Fibroblast of mammary gland (primary cell): ENCODE measurements around the gene NOL4L.

ENCODE experiments used
- DNase-seq: peaks from one replicate; pipeline ENCODE4 v3.0.0-alpha.2; 2010; ENCODE audit warnings: low read depth
- H3K4me3 ChIP-seq: 2 replicates; pipeline ENCODE4 v1.5.1; 2011; ENCODE audit warnings: low read depth, mild to moderate bottlenecking, low read length, moderate library complexity; ENCODE audit not compliant: control insufficient read depth
- TF ChIP-seq, protein P1 (sequence below): conservative IDR thresholded peaks from 2 replicates; pipeline ENCODE4 v1.5.1; 2011; ENCODE audit warnings: low read depth, low read length, inconsistent platforms; ENCODE audit not compliant: control insufficient read depth, insufficient read depth

Gene NOL4L

DNA sequence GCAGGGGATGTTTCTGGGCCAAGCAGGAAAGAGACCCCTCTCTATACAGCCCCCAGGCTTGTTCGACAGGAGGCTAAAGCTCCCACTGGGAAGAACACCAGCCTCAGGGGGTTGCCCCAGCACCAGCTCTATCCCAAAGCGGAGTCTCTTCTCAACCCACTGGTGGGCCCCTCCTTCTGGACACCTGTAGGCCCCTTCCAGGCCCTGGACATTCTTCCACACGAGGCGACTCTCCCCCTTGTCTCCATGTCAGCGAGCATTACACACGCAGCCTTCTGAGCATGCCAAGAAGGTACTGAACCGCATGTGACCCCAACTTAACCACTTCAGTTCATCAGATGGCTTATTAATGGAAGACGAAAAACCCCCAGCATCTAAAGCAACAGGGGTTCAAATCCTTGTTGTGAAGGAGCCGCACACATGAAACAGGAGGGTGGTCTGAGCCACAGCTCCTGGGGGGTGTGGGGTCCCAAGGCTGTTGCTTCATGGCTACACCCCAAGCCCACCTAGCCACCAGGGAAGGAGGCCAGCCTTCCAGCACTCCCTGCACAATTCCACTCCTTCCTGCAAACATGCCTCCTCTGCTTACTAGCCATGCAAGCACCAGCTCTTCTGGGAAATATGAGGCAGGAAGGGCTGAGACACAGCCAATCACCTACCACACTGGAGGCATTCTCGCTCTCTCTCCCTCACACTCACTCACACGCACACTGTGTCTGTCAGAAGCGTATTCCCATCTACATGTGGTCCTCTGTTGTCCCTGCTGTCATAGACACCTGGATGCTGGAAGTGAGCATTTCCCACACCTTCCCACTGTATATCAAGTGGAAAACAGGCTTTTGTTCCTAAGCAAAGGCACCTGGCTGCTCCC is 104.5 kb downstream of the NOL4L start:
- TF ChIP-seq, protein P1, sequence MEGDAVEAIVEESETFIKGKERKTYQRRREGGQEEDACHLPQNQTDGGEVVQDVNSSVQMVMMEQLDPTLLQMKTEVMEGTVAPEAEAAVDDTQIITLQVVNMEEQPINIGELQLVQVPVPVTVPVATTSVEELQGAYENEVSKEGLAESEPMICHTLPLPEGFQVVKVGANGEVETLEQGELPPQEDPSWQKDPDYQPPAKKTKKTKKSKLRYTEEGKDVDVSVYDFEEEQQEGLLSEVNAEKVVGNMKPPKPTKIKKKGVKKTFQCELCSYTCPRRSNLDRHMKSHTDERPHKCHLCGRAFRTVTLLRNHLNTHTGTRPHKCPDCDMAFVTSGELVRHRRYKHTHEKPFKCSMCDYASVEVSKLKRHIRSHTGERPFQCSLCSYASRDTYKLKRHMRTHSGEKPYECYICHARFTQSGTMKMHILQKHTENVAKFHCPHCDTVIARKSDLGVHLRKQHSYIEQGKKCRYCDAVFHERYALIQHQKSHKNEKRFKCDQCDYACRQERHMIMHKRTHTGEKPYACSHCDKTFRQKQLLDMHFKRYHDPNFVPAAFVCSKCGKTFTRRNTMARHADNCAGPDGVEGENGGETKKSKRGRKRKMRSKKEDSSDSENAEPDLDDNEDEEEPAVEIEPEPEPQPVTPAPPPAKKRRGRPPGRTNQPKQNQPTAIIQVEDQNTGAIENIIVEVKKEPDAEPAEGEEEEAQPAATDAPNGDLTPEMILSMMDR, result no peak
- DNase-seq, result no peak
- H3K4me3 ChIP-seq, result no peak overlapping the region

DNA sequence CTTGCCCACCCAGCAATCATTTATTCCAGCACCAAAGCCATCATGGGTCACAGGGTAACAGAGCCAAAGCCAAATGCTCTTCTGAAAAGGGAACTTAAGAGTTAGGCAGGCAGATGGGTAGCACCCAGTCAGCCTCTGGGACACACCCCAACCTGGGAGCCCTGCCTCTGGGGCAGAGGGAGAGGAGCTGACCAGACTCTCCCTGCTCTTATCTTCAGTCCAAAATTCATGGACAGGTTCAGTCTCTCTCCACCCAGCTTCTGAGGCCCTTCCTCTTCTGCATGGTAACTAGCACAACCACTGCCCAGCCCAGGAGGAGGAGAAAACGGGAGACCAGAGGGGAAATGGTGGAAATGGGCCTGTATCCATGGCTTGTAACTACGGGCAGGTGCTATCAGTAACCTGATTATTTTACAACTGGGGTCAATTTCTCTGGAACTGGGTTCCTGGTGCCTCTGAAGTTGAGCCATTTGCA is 105.4 kb downstream of the NOL4L start:
- TF ChIP-seq, protein P1, result no peak
- no peak overlapping the region for H3K4me3 ChIP-seq

GRCh38 chr20:32479012-32479411 is 106.1 kb downstream of the NOL4L start:
- H3K4me3 ChIP-seq, result no peak overlapping the region
- no peak for DNase-seq
- TF ChIP-seq, protein P1, result no peak

More for the DNA sequence above, 105.4 kb downstream of the NOL4L start:
- DNase-seq, result no peak

DNA sequence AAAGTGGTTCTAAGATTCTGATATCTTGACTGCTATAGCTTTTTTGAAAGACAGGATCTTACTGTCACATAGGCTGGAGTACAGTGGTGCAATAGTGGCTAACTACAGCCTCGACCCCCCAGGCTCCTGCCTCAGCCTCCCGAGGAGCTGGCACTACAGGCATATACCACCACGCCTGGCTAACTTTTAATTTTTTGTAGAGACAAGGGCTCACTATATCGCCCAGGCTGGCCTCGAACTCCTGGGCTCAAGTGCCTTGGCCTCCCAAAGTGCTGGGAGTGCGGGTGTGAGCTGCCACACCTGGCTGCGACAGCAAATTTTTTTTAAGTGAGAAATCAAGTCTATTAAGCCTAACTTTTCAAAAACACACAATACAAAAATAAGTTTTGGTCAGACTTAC is 106.6 kb downstream of the NOL4L start:
- H3K4me3 ChIP-seq, result no peak overlapping the region
- TF ChIP-seq, protein P1, result no peak
- DNase-seq, result no peak

DNA sequence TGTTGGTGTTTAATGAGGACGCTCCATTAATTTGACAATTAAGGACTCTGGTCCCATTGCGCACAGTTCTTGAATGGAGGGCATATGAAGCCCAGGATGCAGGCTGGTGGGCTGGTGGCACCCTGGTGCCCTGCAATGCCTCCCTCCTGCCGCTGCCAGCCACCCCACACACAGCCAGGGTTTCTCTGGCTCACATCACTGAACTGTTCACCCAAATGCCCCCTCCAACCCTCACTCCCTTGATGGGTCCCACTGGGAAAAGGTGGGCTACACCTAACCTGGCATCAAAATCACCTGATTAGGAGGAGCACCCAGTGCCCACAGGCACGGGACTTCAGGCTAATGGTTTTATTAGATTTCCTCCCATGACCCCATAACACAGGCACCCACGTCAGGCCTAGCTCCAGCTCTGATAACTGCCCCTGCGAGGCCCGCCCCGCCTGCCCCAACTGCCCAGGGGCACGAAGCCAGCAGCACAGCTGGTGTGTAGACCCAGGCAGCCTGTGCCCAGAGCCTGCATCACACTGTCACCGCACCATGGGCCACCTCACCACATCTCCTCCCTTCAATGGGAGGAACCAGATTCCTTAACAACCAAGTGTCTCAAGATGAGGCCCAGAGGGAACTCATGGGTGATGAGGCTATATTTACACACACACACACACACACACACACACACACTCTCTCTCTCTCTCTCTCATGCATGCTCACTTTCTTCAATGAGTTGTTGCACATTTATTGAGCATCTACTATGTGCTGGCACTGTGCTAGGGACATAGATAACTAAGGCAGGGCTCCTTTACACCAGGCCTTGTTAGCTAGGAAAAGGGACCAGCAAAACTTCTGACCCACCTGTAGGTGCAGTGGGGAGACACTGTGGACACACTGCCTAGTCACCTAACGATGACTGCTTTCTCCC is 107.3 kb downstream of the NOL4L start:
- no peak for DNase-seq
- no peak overlapping the region for H3K4me3 ChIP-seq
- TF ChIP-seq, protein P1, result no peak

- DNase-seq, result no peak
- no peak overlapping the region for H3K4me3 ChIP-seq
- TF ChIP-seq, protein P1, result no peak
These were observed 108.2 kb downstream of the NOL4L start for GRCh38 chr20:32476684-32477593.
